ENCODE results near the gene SOX5. TPM values are rescaled to one million over a fixed set of nuclear protein-coding genes. Genes with fewer than 3 reads are reported as not detected.

Gene SOX5
- total RNA-seq, 6 experiments from 2014 or later, result 14.8 to 34.3 (median 31.1) TPM

- DNase-seq (no peak), ATAC-seq (no peak)
- Histone ChIP-seq H3K27ac (no peak overlapping the region), H3K4me1 (no peaks in the 10 kb centered on the region), H3K27me3 (no peaks in the 10 kb centered on the region), H3K36me3 (no peaks in the 10 kb centered on the region), H3K4me3 (no peak overlapping the region), H3K9me3 (no peaks in the 10 kb centered on the region)
- intact Hi-C loops (cut with DNase I), result no loop called here
- 77% methylated on average over 1 of the region's 1 CpG for WGBS (ENCODE audit: insufficient coverage, low coverage, low lambda C conversion rate, missing lambda C conversion rate)
- TF ChIP-seq POLR2A (IDR thresholded peaks at IDR 0.05), result no peak
- TF ChIP-seq CTCF (IDR thresholded peaks at IDR 0.05), result no peak
Observed at GRCh38 chr12:23579257-23579656, 370.2 kb downstream of the SOX5 start.

- WGBS (ENCODE audit: insufficient coverage, low coverage, low lambda C conversion rate, missing lambda C conversion rate), result 74% methylated on average over 2 of the region's 2 CpGs
- no peak for DNase-seq
- H3K27ac ChIP-seq, result no peak overlapping the region
- H3K9me3 ChIP-seq, result no peaks in the 10 kb centered on the region
- ATAC-seq, result no peak
- H3K4me3 ChIP-seq, result no peak overlapping the region
- TF ChIP-seq CTCF (IDR thresholded peaks at IDR 0.05) (no peak), POLR2A (IDR thresholded peaks at IDR 0.05) (no peak)
- intact Hi-C loops (cut with DNase I), result no loop called here
- no peaks in the 10 kb centered on the region for H3K27me3 ChIP-seq
- H3K36me3 ChIP-seq, result no peaks in the 10 kb centered on the region
- no peaks in the 10 kb centered on the region for H3K4me1 ChIP-seq
Observed at GRCh38 chr12:23576372-23576771, 373.1 kb downstream of the SOX5 start.

GRCh38 chr12:23569356-23569755 is 380.1 kb downstream of the SOX5 start:
- Histone ChIP-seq H3K36me3 (no peaks in the 10 kb centered on the region), H3K4me1 (no peaks in the 10 kb centered on the region), H3K27me3 (no peaks in the 10 kb centered on the region), H3K9me3 (no peaks in the 10 kb centered on the region), H3K27ac (no peak overlapping the region), H3K4me3 (no peak overlapping the region)
- 75% methylated on average over 2 of the region's 2 CpGs for WGBS (ENCODE audit: insufficient coverage, low coverage, low lambda C conversion rate, missing lambda C conversion rate)
- intact Hi-C loops (cut with DNase I), result no loop called here
- TF ChIP-seq CTCF (IDR thresholded peaks at IDR 0.05) (no peak), POLR2A (IDR thresholded peaks at IDR 0.05) (no peak)
- no peak for ATAC-seq
- DNase-seq, result no peak

- DNase-seq (no peak), ATAC-seq (no peak)
- H3K4me3 ChIP-seq, result no peak overlapping the region
- H3K27ac ChIP-seq, result no peak overlapping the region
- peaks cover 0 to 3% (median 0%) of the 10 kb centered on the region in 4 donors for H3K36me3 ChIP-seq
- 36% methylated on average over 2 of the region's 2 CpGs for WGBS (ENCODE audit: insufficient coverage, low coverage, low lambda C conversion rate, missing lambda C conversion rate)
- no peaks in the 10 kb centered on the region for H3K4me1 ChIP-seq
- no peaks in the 10 kb centered on the region for H3K9me3 ChIP-seq
- TF ChIP-seq CTCF (IDR thresholded peaks at IDR 0.05), result no peak
- no peak for TF ChIP-seq POLR2A (IDR thresholded peaks at IDR 0.05)
- intact Hi-C loops (cut with DNase I), result no loop called here
- H3K27me3 ChIP-seq, result no peaks in the 10 kb centered on the region
Observed at GRCh38 chr12:23566133-23566532, 383.3 kb downstream of the SOX5 start.

Measured in right lobe of liver (tissue), 6 donors.